Hematopoietic multipotent progenitor cell treated with erythropoietin and hydrocortisone succinate and interleukin-3 and kit ligand, for 17 days (in vitro differentiated cells): Measurements from ENCODE around the gene KCNN3.

Experiments used
- DNase-seq: peaks from one replicate; pipeline ENCODE4 v3.0.0-alpha.2; 2015; ENCODE audit warnings: low spot score

The KCNN3 gene

DNA sequence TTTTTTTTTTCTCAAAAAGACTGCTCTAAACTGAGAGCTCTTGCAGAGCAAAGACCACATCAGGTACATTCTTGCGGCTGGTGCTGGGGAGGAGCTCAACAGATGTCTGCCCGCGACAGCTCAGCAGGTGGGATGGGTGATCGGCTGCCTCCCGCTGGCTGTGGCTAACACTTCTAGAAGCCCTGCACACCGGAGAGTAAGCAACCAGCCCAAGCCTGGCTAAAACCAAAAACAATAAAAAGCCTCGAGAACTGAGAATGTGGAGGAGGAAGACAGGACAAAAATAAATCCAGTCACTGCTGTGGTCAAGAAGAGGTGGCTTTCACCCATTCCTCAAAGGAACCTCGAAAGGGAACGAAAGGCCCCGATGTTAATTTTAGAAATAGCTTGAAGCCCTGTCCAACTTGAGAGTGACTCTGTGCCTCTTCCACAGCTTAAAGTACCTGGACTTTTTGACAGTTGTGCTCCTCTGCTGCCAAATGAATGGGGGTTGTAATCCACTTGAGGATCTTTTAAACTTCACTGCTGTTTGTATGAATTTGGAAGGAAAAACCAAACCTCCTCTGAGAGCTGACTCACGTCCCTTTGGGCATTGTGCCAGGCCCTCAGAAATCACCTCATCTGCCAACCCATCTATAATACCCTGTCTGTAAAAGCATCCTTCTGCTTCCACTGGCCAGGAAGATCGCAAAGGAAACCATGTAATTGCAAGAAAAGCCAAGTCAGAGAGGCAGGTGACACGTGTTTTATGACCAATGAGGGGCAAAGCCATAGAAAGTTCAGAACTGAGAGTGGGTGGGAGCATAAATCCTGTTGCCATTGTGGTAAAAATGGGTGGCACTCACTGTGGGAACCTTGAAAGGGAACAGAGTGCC is 78.6 kb downstream of the KCNN3 start:
- peak; percentile 17 for DNase-seq

DNA sequence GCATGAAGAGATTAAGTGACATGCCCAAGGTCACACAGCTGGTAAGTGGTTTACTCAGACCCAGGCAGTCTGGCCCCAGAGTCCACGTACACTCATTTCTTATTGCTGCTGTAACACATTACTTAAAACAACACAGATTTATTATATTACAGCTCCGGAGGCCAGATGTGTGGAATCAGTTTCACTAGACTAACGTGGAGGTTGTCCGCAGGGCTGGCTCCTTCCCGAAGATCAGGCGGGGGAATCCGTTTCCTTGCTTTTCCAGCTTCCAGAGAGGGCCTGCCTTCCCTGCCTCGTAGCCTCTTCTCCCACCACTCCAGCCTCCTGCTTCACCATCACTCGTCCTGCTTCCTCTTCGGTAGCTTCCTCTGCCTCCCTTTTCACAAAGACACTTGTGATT is 81.2 kb downstream of the KCNN3 start:
- DNase-seq, result no peak

DNA sequence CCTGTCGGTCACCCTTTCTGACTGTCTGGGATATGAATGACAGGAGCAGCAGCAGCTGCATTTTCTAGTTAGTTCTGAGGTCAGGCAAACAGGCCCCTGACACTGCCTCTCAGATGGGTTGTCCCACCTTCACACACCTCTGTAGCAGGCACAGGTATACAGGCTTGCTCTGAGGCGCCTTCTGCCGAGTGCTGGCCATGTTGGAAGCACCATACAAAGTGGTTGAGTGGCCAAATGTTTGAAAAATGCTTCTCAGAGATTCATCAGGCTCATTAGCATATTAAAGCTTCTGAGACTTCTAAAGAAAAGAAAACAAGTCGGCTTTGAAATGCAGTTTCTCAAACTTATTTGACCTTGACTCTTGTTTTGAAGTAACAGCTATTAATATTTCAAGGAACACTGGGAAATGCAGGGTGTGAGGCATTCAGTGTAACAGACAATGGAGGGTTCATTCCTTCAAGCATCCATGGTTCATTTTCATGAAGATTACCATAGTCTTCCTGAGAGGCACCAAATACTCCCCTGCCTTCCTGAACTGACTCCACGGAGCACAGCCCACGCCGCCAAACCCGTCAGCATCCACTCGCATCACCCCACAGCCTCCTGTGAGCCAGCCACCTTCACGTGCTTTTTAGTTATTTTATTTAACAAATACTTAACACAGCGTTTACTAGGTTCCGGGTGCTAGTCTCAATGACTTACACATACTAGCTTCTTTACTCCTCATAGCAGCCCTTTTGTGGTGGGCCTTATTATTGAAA is 81.8 kb downstream of the KCNN3 start:
- DNase-seq, result no peak

DNA sequence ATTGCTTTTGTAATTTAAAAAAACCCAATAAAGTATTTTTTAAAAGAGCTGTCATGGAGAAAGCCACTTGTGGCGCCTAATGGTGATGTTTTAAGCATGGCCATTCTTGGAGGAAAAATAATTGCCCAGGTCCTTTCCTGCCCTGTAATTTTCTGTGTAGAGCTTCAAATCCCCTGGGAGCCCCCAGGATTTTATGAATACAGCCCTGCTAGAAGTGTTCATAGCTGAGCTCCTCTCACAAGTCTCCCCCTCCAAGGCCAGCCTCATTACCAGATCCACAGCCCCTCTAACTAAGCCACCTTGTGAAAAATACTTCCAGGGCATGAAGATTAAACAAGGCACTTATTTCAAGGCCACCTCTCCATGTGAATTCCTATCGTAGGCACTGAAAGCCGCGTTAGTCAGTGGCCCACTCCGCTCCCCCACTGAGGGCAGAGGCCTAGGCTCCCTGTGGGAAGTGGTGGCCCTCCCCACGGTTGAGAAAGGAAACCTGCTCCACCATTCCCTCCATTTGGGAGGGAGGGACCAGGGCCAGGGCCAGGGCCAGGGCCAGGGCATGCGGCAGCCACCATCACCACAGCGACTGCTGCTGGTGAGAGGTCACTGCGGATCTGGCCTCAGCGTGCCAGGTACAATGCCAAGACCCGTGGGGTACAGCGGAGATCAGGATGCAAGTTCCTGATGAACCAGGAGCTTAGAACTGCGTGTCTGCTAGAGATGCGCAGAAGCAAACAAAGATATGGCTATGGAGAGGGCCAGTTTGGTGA is 83.1 kb downstream of the KCNN3 start:
- DNase-seq, result no peak

DNA sequence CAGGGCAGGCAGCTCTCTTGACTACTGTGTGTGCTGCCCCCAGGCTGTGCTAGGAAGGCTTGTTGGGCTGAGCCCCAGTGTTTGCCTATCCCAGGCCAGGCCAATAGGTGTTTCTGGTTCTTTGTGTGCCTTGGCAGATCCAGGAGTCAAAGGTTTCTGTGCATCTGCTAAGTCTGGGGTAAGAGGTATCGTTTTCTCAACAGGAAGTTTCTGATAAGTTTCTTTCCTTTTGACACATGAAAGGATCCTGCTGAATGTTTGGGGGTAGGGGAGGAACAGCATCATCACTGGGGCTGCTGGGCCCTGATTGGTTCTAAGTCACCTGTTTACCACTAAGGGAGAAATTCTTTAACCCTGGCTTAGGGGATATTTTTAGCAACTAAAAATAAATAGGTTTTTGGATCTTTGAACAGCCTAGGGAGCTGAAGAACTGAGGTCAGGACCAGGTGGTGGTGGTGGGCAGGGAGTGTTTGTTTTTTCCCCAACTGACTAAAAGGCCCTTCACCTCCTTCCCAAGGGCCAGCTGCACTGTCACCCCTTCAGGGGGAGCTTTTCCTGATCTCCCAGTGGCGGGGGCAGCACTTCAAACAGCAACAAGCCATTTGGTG is 85.1 kb downstream of the KCNN3 start:
- DNase-seq, result no peak

DNA sequence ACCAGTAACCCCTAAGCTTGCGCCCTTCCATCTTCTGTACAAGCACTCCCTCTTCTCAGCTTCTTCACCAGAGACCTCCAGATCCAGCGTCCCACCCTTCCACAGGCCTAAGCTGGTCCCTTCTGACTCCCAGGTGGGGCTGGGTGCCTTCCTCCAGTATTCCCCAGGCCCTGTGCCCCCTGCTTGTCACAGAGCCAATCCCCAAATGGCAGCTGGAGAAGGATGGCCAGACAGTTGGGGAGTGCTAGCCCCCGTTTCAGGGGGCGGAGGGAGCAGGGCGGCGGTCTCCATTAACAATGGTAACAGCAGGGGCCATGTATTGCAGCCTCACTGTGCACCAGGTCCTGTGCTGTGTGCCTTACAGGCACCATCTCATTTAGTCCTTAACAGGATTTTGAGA is 85.7 kb downstream of the KCNN3 start:
- no peak for DNase-seq

DNA sequence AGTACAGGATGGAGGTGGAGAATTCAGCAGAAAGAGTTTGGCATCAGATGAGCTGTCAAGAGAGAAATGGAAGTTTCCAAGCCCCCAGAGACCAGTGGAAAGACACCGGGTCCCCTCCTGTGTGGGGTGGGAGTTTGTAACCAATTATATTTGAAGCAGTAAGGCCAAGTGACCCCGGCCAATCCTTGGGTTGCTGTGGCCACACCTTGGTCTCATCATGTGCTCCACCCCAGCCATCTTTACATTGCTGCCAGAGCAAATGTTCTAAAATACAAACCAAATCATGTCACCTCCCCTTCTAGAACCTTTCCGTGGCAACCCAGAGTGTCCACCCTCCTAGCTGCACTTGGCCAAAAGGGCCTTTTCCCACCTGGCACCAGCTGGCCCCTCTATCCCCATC is 86.1 kb downstream of the KCNN3 start:
- DNase-seq, result no peak

DNA sequence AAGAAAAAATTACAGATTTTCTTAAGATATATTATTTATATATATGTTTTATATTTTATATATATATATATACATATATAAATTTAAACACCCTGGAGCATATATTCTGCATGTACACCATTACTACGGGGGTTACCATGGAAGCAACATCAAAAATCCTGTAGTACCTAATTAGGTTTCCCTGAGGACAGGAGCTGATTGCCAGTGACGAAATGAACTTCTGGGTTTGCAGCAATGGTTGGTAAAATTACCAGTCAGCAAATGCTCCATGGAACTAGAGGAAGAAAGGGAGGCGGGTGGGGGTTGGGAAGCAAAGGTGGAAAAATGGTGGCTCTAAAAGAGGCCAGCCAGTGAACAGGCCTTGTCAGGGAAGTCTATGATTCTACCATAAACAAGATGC is 89.5 kb downstream of the KCNN3 start:
- no peak for DNase-seq

DNA sequence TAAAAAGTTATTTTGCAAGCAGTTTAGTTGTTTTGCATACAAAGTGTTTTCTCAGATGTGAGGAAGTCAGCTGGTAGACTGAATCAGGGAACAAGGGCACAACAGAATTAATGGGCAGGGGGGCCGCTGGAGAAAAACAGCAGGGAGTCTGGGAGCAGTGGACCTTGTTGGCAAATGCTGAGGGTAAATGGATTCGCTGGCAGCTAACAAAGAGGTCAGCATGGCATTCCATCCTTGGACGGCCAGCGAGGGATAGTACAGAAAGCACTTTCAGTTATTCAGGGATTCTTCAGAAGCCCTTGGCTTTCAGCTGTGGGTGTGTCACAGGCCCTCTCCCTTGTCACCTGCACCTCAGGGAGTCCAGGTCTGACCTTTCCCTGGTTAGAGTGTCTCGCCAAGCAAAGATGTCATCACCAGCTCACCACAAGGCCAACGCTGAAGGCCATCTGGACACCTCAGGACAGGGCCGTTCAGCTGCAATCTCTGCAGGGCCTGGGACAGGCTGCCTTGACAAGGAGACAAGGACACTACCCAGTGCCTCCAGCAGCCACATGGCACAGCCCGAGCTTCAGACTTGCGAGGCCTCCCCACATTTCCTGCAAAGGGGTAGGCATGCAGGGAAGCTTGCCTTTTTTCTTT is 90.4 kb downstream of the KCNN3 start:
- no peak for DNase-seq

DNA sequence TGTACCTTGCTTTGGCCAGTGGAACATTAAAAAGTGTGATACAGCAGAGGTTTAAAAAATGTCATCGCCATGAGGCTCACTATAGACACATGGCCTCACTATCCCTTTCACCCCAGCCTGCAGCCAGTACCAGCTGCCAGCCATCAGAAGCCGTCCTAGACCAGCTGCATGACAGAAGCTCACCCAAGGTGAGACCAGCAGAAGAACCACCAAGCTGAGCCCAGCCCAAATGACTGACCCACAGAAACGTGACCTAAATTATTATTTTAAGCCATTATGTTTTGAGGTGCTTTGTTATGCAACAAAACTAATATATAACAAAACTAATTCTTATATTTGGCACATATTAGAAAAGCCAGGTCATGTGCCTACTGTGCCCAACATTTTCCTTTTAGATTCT is 91.1 kb downstream of the KCNN3 start:
- no peak for DNase-seq

DNA sequence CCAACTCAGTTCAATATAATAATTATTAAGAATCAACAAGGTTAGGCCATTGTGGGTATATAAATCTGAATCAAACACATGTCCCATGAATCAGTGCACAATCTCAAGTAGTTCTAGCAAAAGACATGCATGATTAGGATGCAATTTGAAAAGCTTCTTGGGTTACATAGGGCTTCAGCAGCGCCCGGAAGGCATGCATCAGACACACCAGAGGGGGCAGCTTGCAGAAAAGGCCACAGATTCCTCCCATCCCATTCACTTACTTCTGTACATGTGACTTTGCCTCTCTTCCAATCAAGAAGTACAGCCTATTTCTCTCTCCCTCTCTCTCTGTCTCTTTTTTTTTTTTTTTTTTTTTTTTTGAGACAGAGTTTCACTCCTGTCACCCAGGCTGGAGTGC is 91.8 kb downstream of the KCNN3 start:
- DNase-seq, result no peak

DNA sequence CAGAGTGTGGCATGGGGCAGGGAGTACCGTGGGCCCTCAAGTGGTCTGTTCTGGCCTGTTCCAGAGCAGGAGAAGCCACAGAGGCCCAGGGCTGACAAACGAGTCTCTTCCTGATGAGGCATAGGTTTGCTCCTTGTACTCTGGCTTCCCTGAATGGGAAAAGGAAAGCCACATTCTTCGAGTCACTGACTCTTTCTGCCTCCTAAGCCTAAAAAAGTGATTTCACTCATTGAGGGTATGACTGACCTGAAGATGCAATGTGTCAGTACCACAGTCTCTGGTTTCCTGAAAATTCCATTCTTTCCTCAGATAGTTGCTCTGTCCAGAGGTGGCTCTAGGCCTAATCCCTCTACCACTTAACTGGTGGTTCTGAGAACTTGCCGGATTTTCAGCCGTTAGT is 92.3 kb downstream of the KCNN3 start:
- DNase-seq, result no peak

DNA sequence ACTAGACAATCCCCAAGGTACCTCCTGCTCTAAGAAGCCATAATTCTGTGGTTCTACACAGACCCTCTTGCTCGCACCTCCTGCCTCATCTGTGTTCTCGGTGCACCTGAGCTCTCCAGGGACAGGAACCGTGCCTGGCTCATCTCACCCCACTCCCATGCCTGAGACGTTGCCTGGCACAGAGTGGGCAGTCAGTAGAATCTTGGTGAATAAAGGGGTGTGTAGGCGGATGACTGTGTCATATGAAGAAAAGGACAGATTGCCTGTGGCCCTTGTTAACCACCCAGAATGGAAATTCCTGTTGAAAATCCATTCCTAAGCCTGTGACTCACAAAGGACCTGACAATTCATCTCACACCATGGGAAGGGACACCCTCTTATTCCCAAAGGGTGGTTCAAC is 92.9 kb downstream of the KCNN3 start:
- no peak for DNase-seq

DNA sequence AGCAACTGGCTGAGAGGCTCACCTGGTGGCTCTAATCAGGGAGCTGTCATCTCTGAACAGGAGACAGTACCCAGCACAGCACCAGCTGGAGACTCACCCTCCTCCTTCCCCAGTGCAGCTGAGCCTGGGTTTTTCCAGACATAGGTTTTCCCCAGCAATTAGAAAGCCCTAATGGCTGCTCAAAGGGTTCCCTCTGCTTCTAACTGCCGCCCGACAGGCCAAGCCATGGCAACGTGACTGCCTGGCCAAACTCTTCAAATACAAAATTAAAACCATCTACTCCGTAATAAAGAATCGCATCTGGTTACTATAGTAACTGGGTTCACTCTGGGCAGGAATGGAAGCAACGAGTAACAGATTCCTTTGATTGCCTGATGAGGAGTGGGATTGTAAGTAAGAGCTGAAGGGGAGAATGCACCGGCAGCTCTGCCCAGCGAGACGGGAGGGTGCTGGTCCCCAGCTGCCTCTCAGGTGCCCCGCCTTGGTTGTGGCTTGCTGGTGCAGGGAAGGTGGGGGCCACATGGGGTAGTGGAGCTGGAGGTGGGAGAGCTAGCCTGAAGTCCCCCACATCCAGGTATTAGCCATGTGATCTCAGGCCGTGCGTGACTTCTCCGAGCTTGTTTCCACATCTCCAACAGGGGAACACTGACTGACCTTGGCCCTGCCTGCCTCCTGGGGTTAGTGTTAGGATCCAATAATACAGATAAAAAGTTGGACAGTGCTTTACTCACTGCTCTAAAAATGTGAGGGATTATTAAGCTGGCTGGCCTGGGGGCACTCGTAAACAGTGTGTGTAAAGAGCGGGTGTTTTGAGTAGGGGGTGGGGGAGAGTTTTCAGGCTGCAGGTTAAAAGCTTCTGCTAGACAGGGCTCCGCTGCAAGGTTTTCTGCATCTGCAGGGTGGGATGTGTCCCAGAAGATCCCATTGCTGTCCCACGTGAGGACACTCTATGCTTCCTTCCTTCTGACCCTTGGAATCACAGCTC is 94.2 kb downstream of the KCNN3 start:
- DNase-seq, result no peak

DNA sequence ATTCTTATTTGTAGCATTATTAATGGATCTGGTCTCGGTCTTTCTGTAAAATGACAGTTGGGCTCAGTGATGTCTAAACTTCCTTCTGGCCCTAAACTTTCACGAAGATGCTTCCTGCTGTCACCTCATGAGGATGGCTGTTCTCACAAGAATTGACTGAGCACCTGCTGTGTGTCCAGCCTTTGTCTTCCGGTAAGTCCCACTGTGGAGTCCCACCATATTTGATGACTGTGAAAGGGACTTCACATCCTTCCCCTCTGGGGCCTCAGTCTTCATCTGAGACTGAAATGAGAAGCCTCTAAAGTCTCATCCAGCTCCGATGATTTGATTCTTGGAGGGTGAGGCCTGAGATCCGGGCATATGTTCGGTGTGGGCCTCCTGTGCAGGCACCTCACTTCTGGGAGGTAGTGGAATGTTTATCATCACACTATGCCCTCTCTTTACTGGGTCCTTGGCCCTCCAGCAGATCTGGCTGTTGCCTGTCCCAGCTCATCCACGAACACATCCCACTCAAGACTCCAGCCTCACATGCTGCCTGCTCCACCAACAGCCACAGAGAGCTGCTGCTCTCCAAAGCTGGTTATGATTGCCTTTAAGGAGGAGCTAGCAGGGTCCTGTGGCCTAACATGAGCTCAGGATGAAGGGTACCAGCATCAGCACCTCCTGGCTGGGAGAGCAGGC is 95.8 kb downstream of the KCNN3 start:
- no peak for DNase-seq

DNA sequence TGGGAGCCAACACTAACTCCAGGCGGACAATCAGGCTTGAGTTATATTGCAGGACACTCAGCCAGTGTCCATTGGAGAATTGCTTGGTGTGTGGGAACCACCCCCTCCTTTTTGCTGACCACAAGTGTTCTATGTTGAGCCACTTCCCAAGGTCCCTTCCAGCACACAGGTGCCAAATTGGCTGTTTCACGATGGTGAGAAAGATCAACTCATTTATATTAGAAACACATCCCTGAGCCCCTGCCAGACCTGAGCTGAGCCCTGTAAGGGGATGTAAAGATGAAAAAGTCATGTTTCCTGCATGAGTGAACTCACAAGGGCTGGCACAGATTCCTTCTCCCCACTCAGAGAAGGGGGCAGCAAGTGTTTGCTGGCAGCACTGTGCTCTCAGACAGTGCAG is 96.5 kb downstream of the KCNN3 start:
- no peak for DNase-seq

DNA sequence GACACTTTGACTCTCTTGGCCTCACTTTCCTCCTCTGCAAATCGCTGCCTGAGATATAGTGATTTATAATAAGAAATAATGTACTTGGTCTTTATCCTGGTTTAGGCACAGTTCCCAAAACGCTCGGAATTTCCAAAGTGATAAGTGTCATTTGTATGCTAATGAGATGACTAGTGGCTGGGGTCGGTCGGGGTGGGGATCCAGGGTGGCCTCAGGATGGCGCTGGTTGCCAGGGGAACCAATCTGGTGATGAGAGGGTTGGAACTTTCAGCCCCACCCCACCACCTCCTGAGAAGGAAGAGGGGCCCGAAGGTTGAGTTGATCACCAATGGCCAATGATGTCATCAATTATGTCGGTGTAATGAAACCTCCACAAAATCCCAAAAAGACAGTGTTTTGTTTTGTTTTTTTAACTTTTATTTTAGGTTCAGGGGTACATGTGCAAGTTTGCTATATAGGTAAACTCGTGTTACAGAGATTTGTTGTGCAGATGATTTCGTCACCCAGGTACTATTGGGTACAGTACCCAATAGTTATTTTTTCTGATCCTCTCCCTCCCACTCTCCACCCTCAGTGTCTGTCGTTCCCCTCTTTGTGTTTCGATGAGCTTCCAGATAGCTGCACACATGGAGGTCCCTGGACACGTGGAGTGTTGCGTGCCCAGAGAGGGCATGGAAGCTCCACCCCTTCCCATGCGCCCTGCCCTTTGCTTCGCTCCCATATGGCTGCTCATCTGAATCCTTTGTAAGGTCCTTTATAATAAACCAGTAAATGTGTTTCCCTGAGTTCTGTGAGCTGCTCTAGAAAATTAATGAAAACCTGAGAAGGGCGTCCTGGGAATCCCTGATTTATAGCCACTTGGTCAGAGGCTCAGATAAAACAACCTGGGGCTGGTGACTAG is 97.2 kb downstream of the KCNN3 start:
- no peak for DNase-seq

DNA sequence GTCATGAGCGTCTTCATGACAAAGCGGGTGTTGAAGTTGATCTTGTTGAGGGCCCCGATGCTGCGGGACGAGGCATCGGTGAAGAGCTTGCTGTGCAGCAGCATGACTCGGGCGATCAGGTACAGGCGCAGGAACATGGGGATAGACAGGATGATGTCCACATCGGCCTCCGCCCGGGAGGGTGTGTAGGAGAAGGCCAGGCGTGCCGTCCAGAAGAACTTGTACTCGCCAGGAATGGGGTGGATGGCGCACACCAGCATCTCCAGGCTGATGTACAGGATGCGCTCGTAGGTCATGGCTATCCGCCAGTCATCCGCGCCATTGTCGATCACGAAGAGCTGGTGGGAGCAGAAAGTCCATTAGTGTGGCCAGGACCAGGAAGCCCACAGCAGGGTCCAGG is 98.0 kb downstream of the KCNN3 start:
- DNase-seq, result no peak
